Memory B cell (primary cell): ENCODE data around the gene ZFPM1.

Experiments
- ATAC-seq: fragments of 150-1000 bp; cut with Tn5 transposase; 2 replicates; pipeline ENCODE4 v1.10.0; 2021; ENCODE audit warnings: low read depth, mild to moderate bottlenecking, moderate library complexity
- DNase-seq, 2 donors: peaks; one replicate each; pipeline ENCODE4 v3.0.0; 2022; ENCODE audit warnings: low spot score in 2 of 2
- H3K27ac Mint-ChIP-seq: one replicate; pipeline ENCODE4 v1.8.0; 2022; ENCODE audit warnings: mild to moderate bottlenecking, moderate library complexity, mixed read lengths
- H3K27me3 Mint-ChIP-seq: one replicate; pipeline ENCODE4 v1.8.0; 2022; ENCODE audit warnings: mixed read lengths
- H3K36me3 Mint-ChIP-seq: one replicate; pipeline ENCODE4 v1.8.0; 2022; ENCODE audit warnings: mild to moderate bottlenecking, mixed read lengths
- H3K4me1 Mint-ChIP-seq: one replicate; pipeline ENCODE4 v1.8.0; 2022; ENCODE audit warnings: mixed read lengths
- H3K4me3 Mint-ChIP-seq: one replicate; pipeline ENCODE4 v1.8.0; 2022; ENCODE audit warnings: mild to moderate bottlenecking, moderate library complexity, mixed read lengths
- H3K9me3 Mint-ChIP-seq: one replicate; pipeline ENCODE4 v1.8.0; 2022; ENCODE audit warnings: mixed read lengths

ZFPM1 gene

GRCh38 chr16:88522276-88522949 is 69.3 kb downstream of the ZFPM1 start:
- H3K27ac Mint-ChIP-seq: no peak overlapping the region

GRCh38 chr16:88523309-88524161 is 70.5 kb downstream of the ZFPM1 start:
- Mint-ChIP-seq H3K27ac (no peak overlapping the region), H3K36me3 (peaks cover 15% of the 10 kb centered on the region), H3K4me3 (no peak overlapping the region), H3K9me3 (peaks cover 13% of the 10 kb centered on the region), H3K27me3 (no peaks in the 10 kb centered on the region), H3K4me1 (peaks cover 20% of the 10 kb centered on the region)
- DNase-seq (no peak), ATAC-seq (no peak)

More at GRCh38 chr16:88522276-88522949, 69.3 kb downstream of the ZFPM1 start:
- DNase-seq: no peak
- ATAC-seq: no peak
- H3K4me1 Mint-ChIP-seq: peaks cover 27% of the 10 kb centered on the region
- H3K27me3 Mint-ChIP-seq: no peaks in the 10 kb centered on the region
- H3K4me3 Mint-ChIP-seq: no peak overlapping the region
- peaks cover 18% of the 10 kb centered on the region for H3K9me3 Mint-ChIP-seq
- peaks cover 19% of the 10 kb centered on the region for H3K36me3 Mint-ChIP-seq

GRCh38 chr16:88524274-88524972 is 71.3 kb downstream of the ZFPM1 start:
- ATAC-seq: no peak
- Mint-ChIP-seq H3K9me3 (peaks cover 7% of the 10 kb centered on the region), H3K27me3 (no peaks in the 10 kb centered on the region), H3K36me3 (peaks cover 8% of the 10 kb centered on the region), H3K27ac (no peak overlapping the region), H3K4me1 (peaks cover 13% of the 10 kb centered on the region), H3K4me3 (no peak overlapping the region)
- DNase-seq: no peak

GRCh38 chr16:88524973-88525662 is 72.0 kb downstream of the ZFPM1 start:
- peaks cover 2% of the 10 kb centered on the region for H3K9me3 Mint-ChIP-seq
- no peak overlapping the region for H3K4me3 Mint-ChIP-seq
- peaks cover 2% of the 10 kb centered on the region for H3K36me3 Mint-ChIP-seq
- no peaks in the 10 kb centered on the region for H3K27me3 Mint-ChIP-seq
- no peak for ATAC-seq
- DNase-seq: no peak
- peaks cover 9% of the 10 kb centered on the region for H3K4me1 Mint-ChIP-seq
- peak overlapping the region; percentile 20 for H3K27ac Mint-ChIP-seq

- Mint-ChIP-seq H3K27me3 (no peaks in the 10 kb centered on the region), H3K4me3 (no peak overlapping the region), H3K36me3 (no peaks in the 10 kb centered on the region), H3K9me3 (no peaks in the 10 kb centered on the region), H3K4me1 (peaks cover 7% of the 10 kb centered on the region), H3K27ac (peak overlapping the region; percentile 20)
- no peak for ATAC-seq
- no peak for DNase-seq
Observed at GRCh38 chr16:88525663-88525990, 72.5 kb downstream of the ZFPM1 start.

GRCh38 chr16:88526008-88526905 is 73.2 kb downstream of the ZFPM1 start:
- Mint-ChIP-seq H3K27me3 (no peaks in the 10 kb centered on the region), H3K4me3 (no peak overlapping the region), H3K9me3 (no peaks in the 10 kb centered on the region), H3K27ac (no peak overlapping the region), H3K36me3 (no peaks in the 10 kb centered on the region), H3K4me1 (peaks cover 7% of the 10 kb centered on the region)
- no peak for DNase-seq
- no peak for ATAC-seq

- H3K27ac Mint-ChIP-seq: no peak overlapping the region
- ATAC-seq (no peak), DNase-seq (no peak)
- H3K4me1 Mint-ChIP-seq: peaks cover 9% of the 10 kb centered on the region
- H3K4me3 Mint-ChIP-seq: no peak overlapping the region
- H3K36me3 Mint-ChIP-seq: no peaks in the 10 kb centered on the region
- no peaks in the 10 kb centered on the region for H3K27me3 Mint-ChIP-seq
- H3K9me3 Mint-ChIP-seq: no peaks in the 10 kb centered on the region
Observed at GRCh38 chr16:88526906-88527185, 73.8 kb downstream of the ZFPM1 start.

- Mint-ChIP-seq H3K4me3 (no peak overlapping the region), H3K9me3 (no peaks in the 10 kb centered on the region), H3K27me3 (no peaks in the 10 kb centered on the region), H3K36me3 (no peaks in the 10 kb centered on the region), H3K27ac (no peak overlapping the region), H3K4me1 (peaks cover 7% of the 10 kb centered on the region)
- DNase-seq: peak; percentile 72 to 78
- ATAC-seq: peak; percentile 87
Observed at GRCh38 chr16:88527186-88527936, 74.3 kb downstream of the ZFPM1 start.

- DNase-seq (no peak), ATAC-seq (no peak)
- no peaks in the 10 kb centered on the region for H3K36me3 Mint-ChIP-seq
- no peaks in the 10 kb centered on the region for H3K27me3 Mint-ChIP-seq
- H3K9me3 Mint-ChIP-seq: no peaks in the 10 kb centered on the region
- no peak overlapping the region for H3K4me3 Mint-ChIP-seq
- H3K4me1 Mint-ChIP-seq: peaks cover 7% of the 10 kb centered on the region
- H3K27ac Mint-ChIP-seq: no peak overlapping the region
Observed at GRCh38 chr16:88527937-88528743, 75.1 kb downstream of the ZFPM1 start.

GRCh38 chr16:88528902-88529318 is 75.8 kb downstream of the ZFPM1 start:
- Mint-ChIP-seq H3K4me1 (peaks cover 7% of the 10 kb centered on the region), H3K27me3 (no peaks in the 10 kb centered on the region), H3K27ac (peak overlapping the region; percentile 20), H3K9me3 (no peaks in the 10 kb centered on the region), H3K36me3 (no peaks in the 10 kb centered on the region), H3K4me3 (no peak overlapping the region)
- ATAC-seq (no peak), DNase-seq (no peak)

- no peaks in the 10 kb centered on the region for H3K36me3 Mint-ChIP-seq
- peaks cover 7% of the 10 kb centered on the region for H3K4me1 Mint-ChIP-seq
- DNase-seq: no peak
- H3K9me3 Mint-ChIP-seq: no peaks in the 10 kb centered on the region
- no peaks in the 10 kb centered on the region for H3K27me3 Mint-ChIP-seq
- peak overlapping the region; percentile 20 for H3K27ac Mint-ChIP-seq
- no peak for ATAC-seq
- no peak overlapping the region for H3K4me3 Mint-ChIP-seq
Observed at GRCh38 chr16:88529596-88529995, 76.5 kb downstream of the ZFPM1 start.
